HEK293 (cell line): ENCODE data around the gene LRRC7.

Experiments
- CTCF ChIA-PET: fragments of 350-600 bp; formaldehyde crosslinking; extraction: SDS; loops from one replicate; lab custom pipeline; 2021; ENCODE audit warnings: antibody characterized with exemption; lab: Yijun Ruan, JAX
- POLR2A ChIA-PET: fragments of 300-600 bp; formaldehyde crosslinking; extraction: SDS; loops from one replicate; lab custom pipeline; 2020; ENCODE audit warnings: antibody characterized with exemption, inconsistent platforms; lab: Yijun Ruan, JAX
- H3K27ac ChIP-seq: fragments of 200-500 bp; sonication (Bioruptor generic); 2 replicates; pipeline ENCODE4 v1.5.1; 2014; ENCODE audit warnings: low read depth, low read length, control low read depth, inconsistent platforms; ENCODE audit errors: extremely low read depth
- H3K36me3 ChIP-seq, 2 experiments: fragments of 200-500 bp in 1 of 2; sonication (Bioruptor generic) in 1 of 2; 1 replicate in 1 of 2; 2 replicates in 1 of 2; pipeline ENCODE4 v1.5.1; 2014 to 2017; ENCODE audit warnings: inconsistent platforms in 2 of 2, low read length in 2 of 2; ENCODE audit not compliant: control insufficient read depth in 2 of 2, insufficient read depth in 1 of 2
- H3K4me1 ChIP-seq: fragments of 200-500 bp; sonication (Bioruptor generic); 2 replicates; pipeline ENCODE4 v1.5.1; 2014; ENCODE audit warnings: mild to moderate bottlenecking, low read length, inconsistent platforms; ENCODE audit not compliant: control insufficient read depth, insufficient read depth
- H3K4me3 ChIP-seq: 2 replicates; pipeline ENCODE4 v1.5.1; 2011; ENCODE audit warnings: low read depth, mild to moderate bottlenecking, control low read depth, low read length, moderate library complexity
- H3K9me3 ChIP-seq: fragments of 200-500 bp; sonication (Bioruptor generic); 2 replicates; pipeline ENCODE4 v1.5.1; 2014; ENCODE audit warnings: low read depth, low read length, inconsistent platforms; ENCODE audit not compliant: control insufficient read depth, insufficient read depth
- BCL11A ChIP-seq: fragments of 450-650 bp; formaldehyde crosslinking; IDR thresholded peaks from 2 replicates; pipeline ENCODE4 v1.5.1; 2016; ENCODE audit warnings: low read depth, missing biosample characterization, missing genetic modification characterization
- EGR2 ChIP-seq: fragments of 450-650 bp; formaldehyde crosslinking; IDR thresholded peaks from 2 replicates; pipeline ENCODE4 v1.5.1; 2016; ENCODE audit warnings: low read depth, missing biosample characterization, missing genetic modification characterization
- HOXD13 ChIP-seq: sonication (generic); formaldehyde crosslinking; IDR thresholded peaks from 2 replicates; pipeline ENCODE4 v1.8.0; 2022; ENCODE audit warnings: missing genetic modification reagents, borderline replicate concordance
- KLF16 ChIP-seq: fragments of 450-650 bp; formaldehyde crosslinking; IDR thresholded peaks from 2 replicates; pipeline ENCODE4 v1.5.1; 2017; ENCODE audit warnings: missing biosample characterization, missing genetic modification characterization
- PBX3 ChIP-seq: sonication (generic); formaldehyde crosslinking; IDR thresholded peaks from 2 replicates; pipeline ENCODE4 v1.8.1; 2022; ENCODE audit warnings: mild to moderate bottlenecking, moderate library complexity, missing genetic modification reagents
- YY2 ChIP-seq: fragments of 450-650 bp; formaldehyde crosslinking; IDR thresholded peaks from 2 replicates; pipeline ENCODE4 v1.5.1; 2016; ENCODE audit warnings: missing biosample characterization, missing genetic modification characterization
- ZBTB1 ChIP-seq: fragments of 450-650 bp; formaldehyde crosslinking; IDR thresholded peaks from 2 replicates; pipeline ENCODE4 v1.5.1; 2016; ENCODE audit warnings: missing biosample characterization, missing genetic modification characterization
- ZBTB7A ChIP-seq: fragments of 450-650 bp; formaldehyde crosslinking; IDR thresholded peaks from 2 replicates; pipeline ENCODE4 v1.5.1; 2016; ENCODE audit warnings: low read depth, missing biosample characterization, missing genetic modification characterization
- ZFHX2 ChIP-seq: fragments of 450-650 bp; formaldehyde crosslinking; conservative IDR thresholded peaks from 2 replicates; pipeline ENCODE4 v1.5.1; 2016; ENCODE audit warnings: missing biosample characterization, missing genetic modification characterization
- ZNF132 ChIP-seq: fragments of 450-650 bp; formaldehyde crosslinking; IDR thresholded peaks from 2 replicates; pipeline ENCODE4 v1.5.1; 2017; ENCODE audit warnings: missing biosample characterization, missing genetic modification characterization, borderline replicate concordance
- ZNF404 ChIP-seq: fragments of 450-650 bp; formaldehyde crosslinking; IDR thresholded peaks from 2 replicates; pipeline ENCODE4 v1.5.1; 2017; ENCODE audit warnings: missing biosample characterization, missing genetic modification characterization
- ZNF48 ChIP-seq: fragments of 450-650 bp; formaldehyde crosslinking; IDR thresholded peaks from 2 replicates; pipeline ENCODE4 v1.5.1; 2016; ENCODE audit warnings: missing biosample characterization, missing genetic modification characterization
- ZNF639 ChIP-seq: fragments of 450-650 bp; formaldehyde crosslinking; IDR thresholded peaks from 2 replicates; pipeline ENCODE4 v1.5.1; 2016; ENCODE audit warnings: missing biosample characterization, missing genetic modification characterization
- ZNF664 ChIP-seq: fragments of 450-650 bp; formaldehyde crosslinking; IDR thresholded peaks from 2 replicates; pipeline ENCODE4 v1.5.1; 2016; ENCODE audit warnings: missing biosample characterization, missing genetic modification characterization
- ZNF792 ChIP-seq: fragments of 450-650 bp; formaldehyde crosslinking; IDR thresholded peaks from 2 replicates; pipeline ENCODE4 v1.5.1; 2016; ENCODE audit warnings: missing biosample characterization, missing genetic modification characterization
- ZNF843 ChIP-seq: fragments of 450-650 bp; formaldehyde crosslinking; IDR thresholded peaks from 2 replicates; pipeline ENCODE4 v1.5.1; 2016; ENCODE audit warnings: missing biosample characterization, missing genetic modification characterization
- TF ChIP-seq, protein P1 (sequence below): fragments of 450-650 bp; formaldehyde crosslinking; IDR thresholded peaks from 2 replicates; pipeline ENCODE4 v1.5.1; 2016; ENCODE audit warnings: missing biosample characterization, missing genetic modification characterization

LRRC7 gene

DNA sequence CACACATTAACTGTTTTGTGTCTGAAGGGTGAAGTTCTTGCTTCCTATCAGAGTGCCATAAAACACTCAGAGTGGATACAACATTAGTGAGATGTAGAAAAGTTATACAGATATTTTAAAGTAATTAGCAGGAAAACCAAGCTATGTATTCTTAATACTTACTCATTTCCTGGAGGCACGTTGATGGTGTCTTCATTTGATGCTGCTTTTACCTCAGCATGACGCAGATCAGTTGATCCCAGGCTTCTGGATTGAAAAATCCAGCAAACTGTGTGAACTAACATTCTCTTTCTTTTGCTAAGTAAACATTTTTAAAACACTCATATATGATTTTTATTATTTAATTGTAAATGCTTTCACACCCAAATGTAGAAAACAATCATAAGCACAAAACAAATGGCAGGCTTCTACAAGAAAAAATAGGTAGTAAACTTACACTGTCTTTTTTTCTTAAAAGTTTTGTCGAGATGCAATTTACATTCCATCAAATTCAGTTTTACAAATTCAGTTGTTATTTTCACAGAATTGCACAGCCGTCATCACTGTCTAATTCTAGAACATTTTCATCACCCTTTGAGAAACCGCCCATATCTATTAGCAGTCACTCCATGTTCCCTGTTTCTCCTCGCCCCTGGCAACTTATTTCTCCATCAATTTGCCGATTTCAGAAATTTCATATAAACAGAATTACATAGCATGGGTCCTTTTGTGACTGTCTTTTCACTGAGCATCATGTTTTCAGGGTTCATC is 198.9 kb downstream of the LRRC7 start:
- Histone ChIP-seq H3K27ac (no peak overlapping the region), H3K36me3 (no peaks in the 10 kb centered on the region), H3K4me3 (no peak overlapping the region), H3K4me1 (no peaks in the 10 kb centered on the region), H3K9me3 (no peaks in the 10 kb centered on the region)
- TF ChIP-seq HOXD13 (CRISPR knock-in tag) = no peak
- TF ChIP-seq, all 188 proteins: peak for 0
- ChIA-PET POLR2A (no interaction called here), CTCF (no interaction called here)

DNA sequence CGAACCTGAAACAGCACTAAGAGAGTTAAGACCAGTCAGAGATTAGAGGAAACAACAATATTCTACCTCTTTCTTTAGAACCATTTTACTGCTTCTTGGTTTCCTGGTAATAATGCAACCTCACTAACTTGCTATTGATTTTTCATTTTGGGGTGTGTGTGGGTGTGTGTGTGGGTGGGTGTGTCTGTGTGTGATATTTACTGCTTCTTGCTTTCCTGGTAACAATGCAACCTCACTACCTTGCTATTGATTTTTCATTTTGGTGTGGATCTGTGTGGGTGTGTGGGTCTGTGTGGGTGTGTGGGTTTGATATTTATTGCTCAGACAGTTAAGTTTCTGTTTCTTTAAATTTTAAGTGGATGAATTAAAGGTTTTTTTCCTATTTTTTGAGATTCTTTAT is 208.8 kb downstream of the LRRC7 start:
- H3K27ac ChIP-seq = no peak overlapping the region
- ChIA-PET POLR2A (no interaction called here), CTCF (no interaction called here)
- TF ChIP-seq EGR2 (tag by site-specific recombination) (peak; percentile 95), ZFHX2 (tag by site-specific recombination) (peak; percentile 98), ZNF792 (tag by site-specific recombination) (no peak)
- no peak overlapping the region for H3K4me3 ChIP-seq
- no peaks in the 10 kb centered on the region for H3K36me3 ChIP-seq
- H3K4me1 ChIP-seq = no peaks in the 10 kb centered on the region
- H3K9me3 ChIP-seq = no peaks in the 10 kb centered on the region

- ChIA-PET POLR2A (no interaction called here), CTCF (no interaction called here)
- no peak overlapping the region for H3K4me3 ChIP-seq
- no peak overlapping the region for H3K27ac ChIP-seq
- no peaks in the 10 kb centered on the region for H3K9me3 ChIP-seq
- TF ChIP-seq ZNF843 (tag by site-specific recombination) (no peak), ZBTB7A (no peak), ZBTB1 (tag by site-specific recombination) (no peak), YY2 (tag by site-specific recombination) (no peak), ZNF404 (tag by site-specific recombination) (no peak)
- TF ChIP-seq, protein P1, sequence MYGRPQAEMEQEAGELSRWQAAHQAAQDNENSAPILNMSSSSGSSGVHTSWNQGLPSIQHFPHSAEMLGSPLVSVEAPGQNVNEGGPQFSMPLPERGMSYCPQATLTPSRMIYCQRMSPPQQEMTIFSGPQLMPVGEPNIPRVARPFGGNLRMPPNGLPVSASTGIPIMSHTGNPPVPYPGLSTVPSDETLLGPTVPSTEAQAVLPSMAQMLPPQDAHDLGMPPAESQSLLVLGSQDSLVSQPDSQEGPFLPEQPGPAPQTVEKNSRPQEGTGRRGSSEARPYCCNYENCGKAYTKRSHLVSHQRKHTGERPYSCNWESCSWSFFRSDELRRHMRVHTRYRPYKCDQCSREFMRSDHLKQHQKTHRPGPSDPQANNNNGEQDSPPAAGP (tag by site-specific recombination) = no peak
- H3K4me1 ChIP-seq = no peaks in the 10 kb centered on the region
- H3K36me3 ChIP-seq = no peaks in the 10 kb centered on the region
Measured at GRCh38 chr1:69777423-69777822, 209.7 kb downstream of the LRRC7 start.

DNA sequence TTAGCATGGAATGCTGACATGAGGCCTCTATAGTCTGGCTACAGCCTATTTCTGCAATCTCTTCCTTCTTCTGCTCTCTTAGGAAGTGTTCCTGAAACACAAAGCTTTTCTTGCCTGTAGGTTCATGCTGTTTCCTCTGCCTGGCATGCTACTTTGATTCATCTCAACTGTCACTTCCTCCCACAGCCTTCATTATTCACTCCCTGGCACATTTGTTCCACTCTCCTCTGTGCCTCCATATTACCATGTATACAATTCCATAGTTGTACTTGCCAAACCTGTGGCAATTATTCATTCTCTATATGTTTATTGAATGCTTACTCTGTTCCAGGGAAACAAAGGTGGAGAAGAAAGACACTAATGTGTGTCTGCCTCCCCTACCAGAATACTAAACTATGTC is 210.2 kb downstream of the LRRC7 start:
- Histone ChIP-seq H3K36me3 (no peaks in the 10 kb centered on the region), H3K9me3 (no peaks in the 10 kb centered on the region), H3K27ac (no peak overlapping the region), H3K4me1 (no peaks in the 10 kb centered on the region), H3K4me3 (no peak overlapping the region)
- POLR2A ChIA-PET = no interaction called here
- CTCF ChIA-PET = interaction anchor here (0.6 kb wide), 1 partner anchor 445 kb away, joined by 3 read pairs; no protein-coding TSS in a partner anchor
- no peak for TF ChIP-seq ZNF132 (tag by site-specific recombination)
- TF ChIP-seq BCL11A (tag by site-specific recombination) = no peak
- no peak for TF ChIP-seq ZNF48 (tag by site-specific recombination)
- TF ChIP-seq KLF16 (tag by site-specific recombination) = no peak
- no peak for TF ChIP-seq ZNF664 (tag by site-specific recombination)
- no peak for TF ChIP-seq ZNF639 (tag by site-specific recombination)
- no peak for TF ChIP-seq PBX3 (CRISPR knock-in tag)
